Frontal cortex (tissue), 4 donors: ENCODE data around the gene TNFAIP8. TPM values are rescaled to one million over a fixed set of nuclear protein-coding genes. Genes with fewer than 3 reads are reported as not detected.

Experiments used
- DNase-seq, 2 donors: peaks; one replicate each; pipeline ENCODE4 v3.0.0; 2012; ENCODE audit warnings: low spot score in 2 of 2
- FAIRE-seq: peaks from 2 replicates; lab custom pipeline; 2012; peaks lifted over from hg19 to GRCh38; lab: Jason Lieb, UNC
- total RNA-seq: library from RNA; depleted of rRNA; stranded (reverse); fragments of >200 nt; gene quantifications from one replicate; pipeline ENCODE4 v1.2.3, GENCODE V29; 2014
- donor health status: control.
- donor health status: control.
- donor health status: control.

The TNFAIP8 gene
- total RNA-seq, 1 donor from 2014 or later, result 2.9 TPM

- no peak for DNase-seq
Observed at GRCh38 chr5:119328753-119329602, 26.8 kb upstream of the TNFAIP8 start.

GRCh38 chr5:119329666-119330065 lies 26.2 kb upstream of the TNFAIP8 start:
- DNase-seq (no peak), FAIRE-seq (no peak)

More at GRCh38 chr5:119328753-119329602, 26.8 kb upstream of the TNFAIP8 start:
- FAIRE-seq, result no peak

DNA sequence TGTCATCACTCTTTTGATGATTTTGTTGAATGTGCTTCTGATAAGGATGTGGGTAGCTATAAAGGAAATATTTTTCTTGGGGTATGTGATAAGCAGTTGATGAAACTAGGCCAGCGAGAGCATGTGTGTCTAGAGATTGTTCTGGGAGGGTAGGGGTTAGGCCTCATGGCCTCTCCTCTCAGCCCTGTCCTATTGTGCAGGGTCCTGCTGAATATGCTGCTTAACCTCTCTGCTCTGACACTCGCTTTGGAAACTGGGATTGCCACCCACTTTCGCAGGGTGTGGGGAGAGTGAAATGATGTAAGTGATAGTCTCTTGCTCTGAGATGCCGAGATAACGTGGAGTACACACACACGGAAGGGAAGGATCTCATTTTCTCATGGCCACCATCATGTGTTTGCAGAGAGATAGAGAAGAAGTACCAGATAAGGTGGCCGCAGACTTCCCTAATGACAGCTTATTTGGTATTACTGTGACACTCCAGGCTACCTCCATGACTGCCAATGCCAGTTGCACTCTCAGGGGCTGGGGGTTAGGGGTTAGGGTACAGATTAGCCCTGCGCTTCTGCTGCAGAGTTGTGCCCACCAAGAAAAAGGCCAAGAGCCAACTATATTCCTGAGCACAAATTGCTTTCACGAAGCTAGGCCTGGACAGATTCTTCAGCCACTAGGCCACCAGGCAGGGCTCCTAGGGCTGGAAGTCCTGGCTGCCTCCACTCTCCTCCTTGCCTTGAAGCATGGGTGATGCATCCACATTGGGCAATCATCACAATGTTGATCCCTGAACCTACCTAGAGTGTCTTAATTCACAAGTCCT lies 25.2 kb upstream of the TNFAIP8 start:
- FAIRE-seq (no peak), DNase-seq (no peak)

DNA sequence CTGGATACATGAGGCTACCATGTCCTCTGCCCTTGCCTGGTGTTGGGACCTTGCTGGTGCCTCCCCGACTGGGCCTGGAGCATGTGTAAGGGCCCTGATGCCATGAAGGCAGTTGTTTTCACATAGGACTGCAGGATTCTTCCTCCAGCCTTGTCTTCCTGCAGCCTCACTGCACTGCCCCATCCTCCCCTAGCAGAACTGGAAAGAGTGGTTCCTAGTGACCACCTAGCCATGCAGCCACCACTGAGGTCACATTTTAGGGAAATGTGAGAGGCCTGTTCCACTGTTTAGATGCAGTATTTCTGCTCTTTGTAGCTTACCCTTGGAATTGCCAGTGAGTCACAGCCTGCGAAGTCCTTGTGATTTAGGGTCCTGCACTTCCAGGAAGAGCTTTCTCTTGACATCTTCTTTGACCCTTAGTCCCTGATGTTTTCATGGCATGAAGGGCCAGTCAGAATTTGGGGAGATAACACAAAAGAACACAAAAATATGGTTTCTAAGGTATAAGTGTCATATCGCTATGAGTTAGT lies 24.2 kb upstream of the TNFAIP8 start:
- DNase-seq (no peak), FAIRE-seq (no peak)

GRCh38 chr5:119332208-119332607 lies 23.6 kb upstream of the TNFAIP8 start:
- FAIRE-seq (no peak), DNase-seq (no peak)

DNA sequence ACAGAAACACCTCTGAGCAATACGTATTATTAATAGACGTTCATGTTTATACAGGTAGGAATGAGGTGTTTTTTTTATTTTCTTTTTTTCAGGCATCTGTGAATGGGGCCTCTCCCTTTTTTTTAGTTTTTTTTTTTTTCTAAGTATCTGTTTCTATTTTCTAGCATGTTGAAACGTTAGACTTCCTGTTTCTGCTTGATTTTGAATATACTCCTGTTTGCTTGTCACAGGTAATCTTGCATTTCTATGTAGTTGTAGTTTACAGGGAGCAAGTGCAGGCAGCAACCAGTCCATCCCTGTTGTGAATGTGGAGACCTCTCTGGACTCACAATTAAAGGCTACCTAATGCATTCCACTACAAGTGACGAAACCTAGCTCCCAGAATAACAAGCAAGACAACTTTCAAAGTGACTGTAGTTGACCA lies 22.8 kb upstream of the TNFAIP8 start:
- FAIRE-seq (no peak), DNase-seq (no peak)

DNA sequence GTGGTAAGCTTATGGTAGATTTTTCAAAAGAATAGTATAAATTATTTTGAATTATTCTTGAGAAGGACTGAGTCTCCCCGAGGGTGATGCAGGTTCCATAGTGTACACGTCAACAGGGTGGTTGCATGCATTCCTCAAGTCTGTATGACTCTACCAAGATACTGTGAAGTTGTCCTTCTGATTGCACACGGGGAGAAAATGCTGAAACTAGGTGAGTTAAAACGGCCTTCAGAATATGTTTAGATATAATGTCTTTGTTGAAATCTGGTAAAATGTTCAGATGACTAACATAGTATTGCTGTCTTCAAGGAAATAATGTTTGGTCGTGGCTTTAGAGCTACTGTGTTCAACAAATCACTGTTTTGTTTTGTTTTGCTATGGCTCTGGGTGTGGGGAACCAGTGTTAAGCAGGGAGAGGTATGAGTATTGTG lies 22.4 kb upstream of the TNFAIP8 start:
- DNase-seq (no peak), FAIRE-seq (no peak)

DNA sequence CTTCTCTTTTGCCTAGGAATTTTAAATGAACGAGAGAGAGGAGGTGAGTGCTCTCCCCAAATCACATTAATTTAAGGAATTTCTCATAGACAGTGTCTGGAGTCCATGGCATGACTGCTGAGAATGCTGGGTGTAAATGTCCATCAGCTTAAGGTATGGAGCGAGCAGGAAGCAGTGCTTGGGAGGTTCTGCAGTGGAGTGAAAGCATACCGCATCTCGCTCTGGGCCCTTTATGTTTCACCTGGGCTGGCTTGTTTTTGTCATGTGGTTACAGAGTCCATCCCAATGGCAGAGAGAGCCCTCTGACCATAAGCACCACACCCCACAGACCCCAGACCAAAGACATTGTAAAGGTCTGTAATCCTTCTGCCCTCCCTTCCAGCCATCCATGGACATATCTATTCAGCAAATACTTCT lies 20.6 kb upstream of the TNFAIP8 start:
- FAIRE-seq (no peak), DNase-seq (no peak)

GRCh38 chr5:119336262-119336661 lies 19.6 kb upstream of the TNFAIP8 start:
- FAIRE-seq (no peak), DNase-seq (no peak)

GRCh38 chr5:119336845-119337580 lies 18.8 kb upstream of the TNFAIP8 start:
- DNase-seq, result no peak
- FAIRE-seq, result no peak

- FAIRE-seq (no peak), DNase-seq (no peak)
Observed at GRCh38 chr5:119338326-119338946, 17.4 kb upstream of the TNFAIP8 start.

GRCh38 chr5:119339344-119339743 lies 16.5 kb upstream of the TNFAIP8 start:
- DNase-seq, result no peak
- FAIRE-seq, result no peak

DNA sequence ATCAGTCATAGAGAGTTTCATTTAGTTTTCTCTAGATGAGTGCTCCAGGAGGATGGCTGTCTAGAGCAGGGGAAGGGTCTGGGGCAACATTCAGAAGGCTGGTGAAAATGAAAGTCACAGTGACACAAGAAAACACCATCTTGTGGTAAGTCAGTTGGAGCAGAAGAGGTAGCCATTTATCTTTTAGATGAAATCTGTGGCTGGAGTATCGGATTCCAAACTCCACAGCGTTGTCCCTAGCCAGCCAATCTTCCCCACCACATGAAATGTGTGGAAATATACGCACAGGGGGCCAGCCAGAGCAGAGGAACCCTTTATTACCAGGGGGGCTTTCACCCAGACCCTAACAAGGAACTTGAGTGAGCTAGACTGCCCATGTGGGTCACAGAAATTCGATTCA lies 15.9 kb upstream of the TNFAIP8 start:
- FAIRE-seq (no peak), DNase-seq (no peak)

- DNase-seq (no peak), FAIRE-seq (no peak)
Observed at GRCh38 chr5:119340597-119341218, 15.1 kb upstream of the TNFAIP8 start.

DNA sequence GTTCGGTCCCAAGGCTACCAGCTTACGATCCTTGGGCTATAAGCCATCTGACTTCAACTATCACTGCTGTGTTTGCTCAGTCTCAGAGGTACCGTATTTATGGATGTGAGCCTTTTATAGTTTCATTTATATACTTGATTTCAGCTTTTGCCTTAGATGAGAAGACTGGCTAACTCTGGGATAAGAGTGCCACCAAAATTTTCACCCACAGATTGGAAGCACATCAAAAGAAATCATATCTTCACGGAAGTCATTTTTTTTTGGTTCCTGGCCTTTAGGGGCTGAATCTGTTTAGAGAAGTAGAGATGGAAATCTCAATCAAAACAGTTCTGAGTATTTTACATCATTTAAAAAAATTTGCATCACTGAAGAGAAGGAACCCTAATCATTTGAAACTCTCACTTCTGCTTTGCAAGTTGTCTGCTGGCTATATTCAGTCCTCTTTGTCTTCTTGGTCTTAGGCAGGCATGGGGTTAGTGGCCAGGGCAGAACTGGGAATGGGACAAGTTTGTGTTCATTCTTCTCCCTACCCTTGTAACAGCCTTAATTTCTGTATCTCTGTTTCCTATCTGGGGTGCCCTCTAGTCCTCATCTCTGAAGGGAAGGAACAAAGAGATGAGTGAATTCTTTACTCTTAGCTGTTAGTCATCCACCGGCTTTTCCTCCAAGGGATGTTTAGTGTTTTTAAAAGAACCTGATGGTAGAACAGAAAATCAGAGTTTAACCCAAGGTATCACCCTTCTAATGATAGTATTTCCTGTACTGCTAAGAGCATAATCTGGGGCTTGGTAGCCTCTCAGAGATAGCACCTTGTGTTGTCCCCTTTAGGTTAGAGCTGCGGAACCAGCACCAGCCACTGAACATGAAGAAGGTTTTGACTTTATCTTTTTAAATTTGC lies 14.1 kb upstream of the TNFAIP8 start:
- DNase-seq (no peak), FAIRE-seq (no peak)

DNA sequence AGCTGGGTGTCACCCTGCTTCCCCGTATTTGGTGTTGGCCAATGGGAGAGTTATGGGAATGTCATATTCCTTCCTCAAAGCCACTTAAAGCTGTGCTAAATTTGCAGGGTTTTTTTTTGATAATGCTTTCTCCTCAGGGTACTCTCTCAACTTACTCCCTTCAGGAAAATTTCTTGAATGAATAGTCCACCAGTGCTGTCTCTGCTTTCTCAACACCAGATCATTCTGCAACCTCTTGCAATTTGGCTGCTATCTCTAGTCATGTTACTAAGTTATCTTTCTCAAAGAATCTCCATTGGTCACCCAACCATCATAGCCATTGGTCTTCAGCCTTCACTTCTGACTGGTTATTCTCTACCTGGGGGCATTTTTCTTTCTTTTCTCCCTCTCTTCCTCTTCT lies 13.4 kb upstream of the TNFAIP8 start:
- FAIRE-seq, result no peak
- no peak for DNase-seq

DNA sequence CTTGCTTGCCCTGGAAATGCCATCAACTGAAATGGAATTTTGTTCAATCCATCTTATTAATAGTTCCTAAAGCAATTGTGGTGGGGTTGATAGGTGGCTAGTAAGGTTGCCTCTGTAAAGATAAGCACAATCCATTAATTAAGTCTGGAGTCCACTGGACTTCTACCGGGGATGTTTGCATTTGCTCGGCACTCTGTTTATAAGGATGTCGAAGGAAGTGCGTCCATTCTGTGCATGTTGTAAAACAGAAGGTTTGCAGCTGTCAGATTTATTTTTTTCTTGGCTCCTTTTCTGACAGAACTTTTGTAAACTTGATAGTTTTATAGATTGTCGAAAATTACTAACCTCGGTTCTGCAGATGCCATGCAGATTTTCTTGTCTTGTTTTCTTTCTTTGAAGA lies 12.8 kb upstream of the TNFAIP8 start:
- DNase-seq, result no peak
- no peak for FAIRE-seq

DNA sequence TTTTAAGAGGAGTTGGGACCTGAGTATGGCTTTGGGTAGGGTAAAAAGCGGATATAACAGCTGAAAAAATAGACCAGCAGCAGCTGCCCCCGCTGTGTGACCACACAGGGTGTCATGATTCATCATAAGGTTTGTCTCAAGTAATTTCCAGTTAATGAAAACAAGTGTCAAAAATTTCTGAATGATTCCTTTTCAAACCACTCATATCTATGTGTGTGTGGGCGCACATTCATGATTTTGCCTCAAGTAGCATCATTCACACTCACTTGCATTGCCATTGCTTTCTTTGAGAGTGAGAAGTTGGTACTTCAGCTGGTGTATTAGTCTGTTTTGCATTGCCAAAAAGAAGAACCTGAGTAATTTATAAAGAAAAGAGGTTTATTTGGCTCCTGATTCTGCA lies 12.1 kb upstream of the TNFAIP8 start:
- DNase-seq (no peak), FAIRE-seq (no peak)
